GM23338 (cell line): ENCODE results near the gene ABCA1. TPM values are rescaled to one million over a fixed set of nuclear protein-coding genes. Genes with fewer than 3 reads are reported as not detected.
A peak's percentile ranks its signal among the peaks of the same experiment; 100 is the strongest.

Source experiments
- ATAC-seq: fragments of 200-7000 bp; cut with Tn5 transposase; 3 replicates; pipeline ENCODE4 v1.9.1; 2020
- DNase-seq: peaks from one replicate; pipeline ENCODE4 v3.0.0-alpha.2; 2015; ENCODE audit warnings: low spot score
- H2AFZ ChIP-seq: fragments of 200-600 bp; sonication (generic); 2 replicates; pipeline ENCODE4 v1.8.0; 2016; ENCODE audit warnings: antibody characterized with exemption, mild to moderate bottlenecking, moderate library complexity
- H3F3A ChIP-seq: fragments of 200-600 bp; sonication (generic); replicated peaks from 2 replicates; pipeline ENCODE4 v1.8.0; 2017; ENCODE audit warnings: antibody characterized with exemption, mixed run types, low read depth
- H3K27ac ChIP-seq: fragments of 200-600 bp; sonication (generic); 2 replicates; pipeline ENCODE4 v1.6.1; 2016; ENCODE audit warnings: low read depth
- H3K27me3 ChIP-seq: fragments of 200-600 bp; sonication (generic); 2 replicates; pipeline ENCODE4 v1.8.0; 2016; ENCODE audit warnings: mild to moderate bottlenecking, mixed run types, moderate library complexity; ENCODE audit not compliant: insufficient read depth
- H3K36me3 ChIP-seq: fragments of 200-600 bp; sonication (generic); 2 replicates; pipeline ENCODE4 v1.8.0; 2016; ENCODE audit warnings: mild to moderate bottlenecking; ENCODE audit not compliant: insufficient read depth
- H3K4me1 ChIP-seq: fragments of 200-600 bp; sonication (generic); 2 replicates; pipeline ENCODE4 v1.8.0; 2016; ENCODE audit warnings: mild to moderate bottlenecking, moderate library complexity; ENCODE audit not compliant: insufficient read depth
- H3K4me2 ChIP-seq: fragments of 200-600 bp; sonication (generic); 2 replicates; pipeline ENCODE4 v1.7.1; 2017; ENCODE audit warnings: mixed run types
- H3K4me3 ChIP-seq: fragments of 200-600 bp; sonication (generic); 2 replicates; pipeline ENCODE4 v1.6.1; 2016; ENCODE audit warnings: mixed run types
- H3K79me2 ChIP-seq: fragments of 200-600 bp; sonication (generic); replicated peaks from 2 replicates; pipeline ENCODE4 v1.8.0; 2017; ENCODE audit warnings: mild to moderate bottlenecking; ENCODE audit not compliant: insufficient read depth
- H3K9me2 ChIP-seq: fragments of 200-600 bp; sonication (generic); 2 replicates; pipeline ENCODE4 v1.8.0; 2017; ENCODE audit not compliant: insufficient read depth
- H4K20me1 ChIP-seq: fragments of 200-600 bp; sonication (generic); replicated peaks from 2 replicates; pipeline ENCODE4 v1.8.0; 2017; ENCODE audit warnings: mild to moderate bottlenecking; ENCODE audit not compliant: insufficient read depth
- H3K27ac Mint-ChIP-seq: 2 replicates; pipeline ENCODE4 v1.8.0; 2020; ENCODE audit warnings: inconsistent platforms, mild to moderate bottlenecking, moderate library complexity, mixed read lengths
- H3K27me3 Mint-ChIP-seq: 3 replicates; pipeline ENCODE4 v1.8.0; 2022; ENCODE audit warnings: low read depth, mild to moderate bottlenecking, moderate library complexity, mixed read lengths, inconsistent platforms; ENCODE audit not compliant: insufficient read depth, poor library complexity
- H3K36me3 Mint-ChIP-seq: 3 replicates; pipeline ENCODE4 v1.8.0; 2021; ENCODE audit warnings: low read depth, mild to moderate bottlenecking, inconsistent platforms, moderate library complexity, mixed read lengths
- H3K4me1 Mint-ChIP-seq: 3 replicates; pipeline ENCODE4 v1.8.0; 2020; ENCODE audit warnings: mild to moderate bottlenecking, inconsistent platforms, mixed read lengths
- H3K4me3 Mint-ChIP-seq: 3 replicates; pipeline ENCODE4 v1.8.0; 2021; ENCODE audit warnings: moderate library complexity, mild to moderate bottlenecking, inconsistent platforms, mixed read lengths
- H3K9me3 Mint-ChIP-seq: 3 replicates; pipeline ENCODE4 v1.8.0; 2020; ENCODE audit warnings: moderate library complexity, mild to moderate bottlenecking, inconsistent platforms, mixed read lengths
- EZH2 ChIP-seq: fragments of 200-600 bp; sonication (generic); IDR thresholded peaks from one replicate; pipeline ENCODE4 v1.8.0; 2017; ENCODE audit warnings: antibody characterized with exemption, mild to moderate bottlenecking, low read depth; ENCODE audit not compliant: unreplicated experiment
- EZH2phosphoT487 ChIP-seq: fragments of 200-600 bp; sonication (generic); IDR thresholded peaks from one replicate; pipeline ENCODE4 v1.8.1; 2018; ENCODE audit warnings: antibody characterized with exemption; ENCODE audit not compliant: unreplicated experiment
- NANOG ChIP-seq: IDR thresholded peaks from 2 replicates; pipeline ENCODE4 v1.6.1; 2016; ENCODE audit warnings: antibody characterized with exemption, borderline replicate concordance
- STAT1 ChIP-seq: IDR thresholded peaks from one replicate; pipeline ENCODE4 v1.6.1; 2016; ENCODE audit warnings: antibody characterized with exemption; ENCODE audit not compliant: unreplicated experiment
- polyA plus RNA-seq: library from polyadenylated mRNA; unstranded; fragments of >200 nt; fragmentation: Nextera tagmentation; extraction: Ambion mirVana; gene quantifications from 2 replicates; pipeline ENCODE4 v1.2.1, GENCODE V29; 2016
- total RNA-seq: library from RNA; depleted of rRNA; stranded (reverse); fragments of >200 nt; shearing (Covaris generic); gene quantifications from 2 replicates; pipeline ENCODE4 v1.2.3, GENCODE V29; 2014
- TF ChIP-seq, protein P1 (sequence below): IDR thresholded peaks from one replicate; pipeline ENCODE4 v1.6.1; 2018; ENCODE audit warnings: antibody characterized with exemption; ENCODE audit not compliant: unreplicated experiment
- TF ChIP-seq, protein P2 (sequence below), 2 experiments: fragments of 200-600 bp in 1 of 2; sonication (generic) in 1 of 2; conservative IDR thresholded peaks; 2 replicates each; pipeline versions ENCODE4 v1.5.1 to v1.6.1; 2016 to 2017; ENCODE audit warnings: antibody characterized with exemption in 2 of 2, low read depth in 2 of 2, mild to moderate bottlenecking in 2 of 2, moderate library complexity in 1 of 2
- TF ChIP-seq, protein P3 (sequence below): IDR thresholded peaks from 2 replicates; pipeline ENCODE4 v1.6.1; 2016; ENCODE audit warnings: antibody characterized with exemption

ABCA1 gene
- total and polyA plus RNA-seq, 2 experiments from 2014 or later: 1.4 to 2.8 TPM

DNA sequence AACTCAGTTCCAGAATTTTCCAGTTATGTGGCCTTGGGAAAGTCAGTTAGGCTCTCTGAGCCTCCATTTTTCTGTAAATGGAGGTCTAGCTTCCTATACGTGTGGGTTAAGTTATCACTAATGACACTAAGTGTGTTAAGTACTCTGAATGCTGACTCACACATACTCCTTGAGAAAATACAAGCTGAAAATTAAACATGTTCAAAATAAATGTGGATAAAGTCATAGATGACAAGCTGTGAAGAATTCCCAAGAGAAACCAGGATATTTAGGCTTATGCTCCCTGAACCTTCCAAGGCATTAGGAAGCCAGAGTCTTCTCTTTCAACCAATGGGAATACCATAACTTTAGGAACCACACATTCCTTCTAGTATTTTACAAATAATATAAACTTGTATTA, 58.1 kb downstream of the ABCA1 start:
- peak overlapping the region; percentile 66 for H3K4me2 ChIP-seq

More for the DNA sequence above, 58.1 kb downstream of the ABCA1 start:
- H3K27ac Mint-ChIP-seq: no peak overlapping the region
- peaks cover 3% of the 10 kb centered on the region; the same call in 1 of the 2 replicates for H4K20me1 ChIP-seq
- H3K4me1 Mint-ChIP-seq: peaks cover 47% of the 10 kb centered on the region
- H3K27me3 ChIP-seq: no peaks in the 10 kb centered on the region
- H3K36me3 Mint-ChIP-seq: peaks cover 46% of the 10 kb centered on the region
- DNase-seq (no peak), ATAC-seq (no peak)
- no peak overlapping the region for H3K4me3 Mint-ChIP-seq
- H3F3A ChIP-seq: no peaks in the 10 kb centered on the region
- no peaks in the 10 kb centered on the region for H3K36me3 ChIP-seq
- H3K9me2 ChIP-seq: no peaks in the 10 kb centered on the region
- H3K4me3 ChIP-seq: no peak overlapping the region
- peaks cover 17% of the 10 kb centered on the region for H3K27me3 Mint-ChIP-seq
- H3K9me3 Mint-ChIP-seq: peaks cover 7% of the 10 kb centered on the region; the same call in 2 of the 3 replicates
- no peak overlapping the region for H2AFZ ChIP-seq
- peaks cover 26% of the 10 kb centered on the region for H3K4me1 ChIP-seq
- TF ChIP-seq STAT1 (no peak), EZH2 (no peak), NANOG (no peak), EZH2phosphoT487 (no peak)
- TF ChIP-seq, protein P1, sequence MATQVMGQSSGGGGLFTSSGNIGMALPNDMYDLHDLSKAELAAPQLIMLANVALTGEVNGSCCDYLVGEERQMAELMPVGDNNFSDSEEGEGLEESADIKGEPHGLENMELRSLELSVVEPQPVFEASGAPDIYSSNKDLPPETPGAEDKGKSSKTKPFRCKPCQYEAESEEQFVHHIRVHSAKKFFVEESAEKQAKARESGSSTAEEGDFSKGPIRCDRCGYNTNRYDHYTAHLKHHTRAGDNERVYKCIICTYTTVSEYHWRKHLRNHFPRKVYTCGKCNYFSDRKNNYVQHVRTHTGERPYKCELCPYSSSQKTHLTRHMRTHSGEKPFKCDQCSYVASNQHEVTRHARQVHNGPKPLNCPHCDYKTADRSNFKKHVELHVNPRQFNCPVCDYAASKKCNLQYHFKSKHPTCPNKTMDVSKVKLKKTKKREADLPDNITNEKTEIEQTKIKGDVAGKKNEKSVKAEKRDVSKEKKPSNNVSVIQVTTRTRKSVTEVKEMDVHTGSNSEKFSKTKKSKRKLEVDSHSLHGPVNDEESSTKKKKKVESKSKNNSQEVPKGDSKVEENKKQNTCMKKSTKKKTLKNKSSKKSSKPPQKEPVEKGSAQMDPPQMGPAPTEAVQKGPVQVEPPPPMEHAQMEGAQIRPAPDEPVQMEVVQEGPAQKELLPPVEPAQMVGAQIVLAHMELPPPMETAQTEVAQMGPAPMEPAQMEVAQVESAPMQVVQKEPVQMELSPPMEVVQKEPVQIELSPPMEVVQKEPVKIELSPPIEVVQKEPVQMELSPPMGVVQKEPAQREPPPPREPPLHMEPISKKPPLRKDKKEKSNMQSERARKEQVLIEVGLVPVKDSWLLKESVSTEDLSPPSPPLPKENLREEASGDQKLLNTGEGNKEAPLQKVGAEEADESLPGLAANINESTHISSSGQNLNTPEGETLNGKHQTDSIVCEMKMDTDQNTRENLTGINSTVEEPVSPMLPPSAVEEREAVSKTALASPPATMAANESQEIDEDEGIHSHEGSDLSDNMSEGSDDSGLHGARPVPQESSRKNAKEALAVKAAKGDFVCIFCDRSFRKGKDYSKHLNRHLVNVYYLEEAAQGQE: no peak
- TF ChIP-seq, protein P2, sequence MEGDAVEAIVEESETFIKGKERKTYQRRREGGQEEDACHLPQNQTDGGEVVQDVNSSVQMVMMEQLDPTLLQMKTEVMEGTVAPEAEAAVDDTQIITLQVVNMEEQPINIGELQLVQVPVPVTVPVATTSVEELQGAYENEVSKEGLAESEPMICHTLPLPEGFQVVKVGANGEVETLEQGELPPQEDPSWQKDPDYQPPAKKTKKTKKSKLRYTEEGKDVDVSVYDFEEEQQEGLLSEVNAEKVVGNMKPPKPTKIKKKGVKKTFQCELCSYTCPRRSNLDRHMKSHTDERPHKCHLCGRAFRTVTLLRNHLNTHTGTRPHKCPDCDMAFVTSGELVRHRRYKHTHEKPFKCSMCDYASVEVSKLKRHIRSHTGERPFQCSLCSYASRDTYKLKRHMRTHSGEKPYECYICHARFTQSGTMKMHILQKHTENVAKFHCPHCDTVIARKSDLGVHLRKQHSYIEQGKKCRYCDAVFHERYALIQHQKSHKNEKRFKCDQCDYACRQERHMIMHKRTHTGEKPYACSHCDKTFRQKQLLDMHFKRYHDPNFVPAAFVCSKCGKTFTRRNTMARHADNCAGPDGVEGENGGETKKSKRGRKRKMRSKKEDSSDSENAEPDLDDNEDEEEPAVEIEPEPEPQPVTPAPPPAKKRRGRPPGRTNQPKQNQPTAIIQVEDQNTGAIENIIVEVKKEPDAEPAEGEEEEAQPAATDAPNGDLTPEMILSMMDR (conservative IDR thresholded peaks at IDR 0.05; ENCODE audit: low read depth in 2 of 2): no peak
- TF ChIP-seq, protein P3, sequence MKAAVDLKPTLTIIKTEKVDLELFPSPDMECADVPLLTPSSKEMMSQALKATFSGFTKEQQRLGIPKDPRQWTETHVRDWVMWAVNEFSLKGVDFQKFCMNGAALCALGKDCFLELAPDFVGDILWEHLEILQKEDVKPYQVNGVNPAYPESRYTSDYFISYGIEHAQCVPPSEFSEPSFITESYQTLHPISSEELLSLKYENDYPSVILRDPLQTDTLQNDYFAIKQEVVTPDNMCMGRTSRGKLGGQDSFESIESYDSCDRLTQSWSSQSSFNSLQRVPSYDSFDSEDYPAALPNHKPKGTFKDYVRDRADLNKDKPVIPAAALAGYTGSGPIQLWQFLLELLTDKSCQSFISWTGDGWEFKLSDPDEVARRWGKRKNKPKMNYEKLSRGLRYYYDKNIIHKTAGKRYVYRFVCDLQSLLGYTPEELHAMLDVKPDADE: no peak
- H3K27ac ChIP-seq: no peak overlapping the region
- no peaks in the 10 kb centered on the region for H3K79me2 ChIP-seq
